HepG2 (cell line): ENCODE results near the gene CRTC2. TPM values are rescaled to one million over a fixed set of nuclear protein-coding genes. Genes with fewer than 3 reads are reported as not detected.
A peak's percentile ranks its signal among the peaks of the same experiment; 100 is the strongest.

Experiments used
- BRCA1 ChIP-seq: sonication (generic); formaldehyde crosslinking; IDR thresholded peaks from 2 replicates; pipeline ENCODE4 v1.4.0; 2020; ENCODE audit warnings: missing genetic modification reagents
- ELF3 ChIP-seq: IDR thresholded peaks from 2 replicates; pipeline ENCODE4 v1.6.1; 2016; ENCODE audit warnings: missing genetic modification reagents, missing compliant biosample characterization
- ETV5 ChIP-seq: IDR thresholded peaks from 2 replicates; pipeline ENCODE4 v1.6.1; 2018; ENCODE audit warnings: missing biosample characterization, missing genetic modification reagents, inconsistent platforms, borderline replicate concordance
- KDM5B ChIP-seq: sonication (generic); formaldehyde crosslinking; IDR thresholded peaks from 2 replicates; pipeline ENCODE4 v1.4.0; 2020; ENCODE audit warnings: missing genetic modification reagents, mild to moderate bottlenecking, borderline replicate concordance
- KLF11 ChIP-seq: IDR thresholded peaks from 2 replicates; pipeline ENCODE4 v1.6.1; 2016; ENCODE audit warnings: missing compliant biosample characterization
- NFE2L1 ChIP-seq: sonication (generic); formaldehyde crosslinking; IDR thresholded peaks from 2 replicates; pipeline ENCODE4 v1.4.0; 2020; ENCODE audit warnings: missing genetic modification reagents, mild to moderate bottlenecking, borderline replicate concordance
- NR2C2 ChIP-seq: sonication (generic); formaldehyde crosslinking; IDR thresholded peaks from 2 replicates; pipeline ENCODE4 v1.4.0; 2020; ENCODE audit warnings: missing genetic modification reagents, mild to moderate bottlenecking, moderate library complexity, borderline replicate concordance
- POGZ ChIP-seq: sonication (generic); formaldehyde crosslinking; IDR thresholded peaks from 2 replicates; pipeline ENCODE4 v1.4.0; 2020; ENCODE audit warnings: mild to moderate bottlenecking, missing genetic modification reagents
- RFX5 ChIP-seq: IDR thresholded peaks from 2 replicates; pipeline ENCODE4 v1.6.1; 2011; ENCODE audit warnings: low read depth, low read length, improper control_type of control experiment
- SIN3B ChIP-seq: fragments of 150-350 bp; IDR thresholded peaks from 2 replicates; pipeline ENCODE4 v1.6.1; 2014; ENCODE audit warnings: low read length
- SP4 ChIP-seq: sonication (generic); formaldehyde crosslinking; IDR thresholded peaks from 2 replicates; pipeline ENCODE4 v1.8.1; 2023; ENCODE audit warnings: mild to moderate bottlenecking, missing genetic modification reagents
- ZBTB20 ChIP-seq: sonication (generic); formaldehyde crosslinking; IDR thresholded peaks from 2 replicates; pipeline ENCODE4 v1.8.1; 2023; ENCODE audit warnings: missing genetic modification reagents, low read depth, mild to moderate bottlenecking, borderline replicate concordance
- ZC3H4 ChIP-seq: sonication (generic); formaldehyde crosslinking; IDR thresholded peaks from 2 replicates; pipeline ENCODE4 v1.4.0; 2020; ENCODE audit warnings: missing genetic modification reagents, borderline replicate concordance
- ZIK1 ChIP-seq: sonication (generic); formaldehyde crosslinking; IDR thresholded peaks from 2 replicates; pipeline ENCODE4 v1.5.0; 2020; ENCODE audit warnings: mild to moderate bottlenecking, low read depth, missing genetic modification reagents, borderline replicate concordance
- ZNF274 ChIP-seq: sonication (generic); formaldehyde crosslinking; IDR thresholded peaks from 2 replicates; pipeline ENCODE4 v1.5.1; 2020; ENCODE audit warnings: mild to moderate bottlenecking, missing genetic modification reagents
- ZNF850 ChIP-seq: sonication (generic); formaldehyde crosslinking; conservative IDR thresholded peaks from 2 replicates; pipeline ENCODE4 v1.9.0; 2021; ENCODE audit warnings: mild to moderate bottlenecking, missing genetic modification reagents
- polyA plus RNA-seq, 8 experiments: library from polyadenylated mRNA; depleted of rRNA in 3 of 8; stranded (reverse) in 7 of 8; unstranded in 1 of 8; fragments of >200 nt; fragmentation: Illumina TruSeq in 4 of 8; extraction: Trizol in 4 of 8; gene quantifications; 2 replicates each; pipeline versions ENCODE4 v1.2.1 to v1.2.3, GENCODE V29; 2011 to 2016; ENCODE audit warnings: low read depth in 4 of 8, missing spikeins in 1 of 8, mixed read lengths in 1 of 8; ENCODE audit not compliant: insufficient read depth in 1 of 8
- total RNA-seq, 5 experiments: library from RNA; depleted of rRNA; stranded (reverse); fragments of >200 nt; fragmentation: Illumina TruSeq; extraction: Trizol; gene quantifications; 2 replicates each; pipeline ENCODE4 v1.2.3, GENCODE V29; 2016; ENCODE audit warnings: low read depth in 1 of 5
- TF ChIP-seq, protein P1 (sequence below): sonication (generic); formaldehyde crosslinking; IDR thresholded peaks from 2 replicates; pipeline ENCODE4 v1.9.0; 2021; ENCODE audit warnings: missing genetic modification reagents, borderline replicate concordance
- TF ChIP-seq, protein P2 (sequence below): IDR thresholded peaks from 2 replicates; pipeline ENCODE4 v1.6.1; 2018; ENCODE audit warnings: missing genetic modification reagents
- TF ChIP-seq, protein P3 (sequence below): sonication (generic); formaldehyde crosslinking; IDR thresholded peaks from 2 replicates; pipeline ENCODE4 v1.4.0; 2020; ENCODE audit warnings: missing genetic modification reagents, borderline replicate concordance
- TF ChIP-seq, protein P4 (sequence below): sonication (generic); formaldehyde crosslinking; IDR thresholded peaks from 2 replicates; pipeline ENCODE4 v1.4.0; 2020; ENCODE audit warnings: missing genetic modification reagents

CRTC2 gene
- total and polyA plus RNA-seq, 2 of the 13 experiments (the other 11 are each of a cell fraction or from before 2014, with no cell fraction given), result 6.1 to 26.7 TPM

DNA sequence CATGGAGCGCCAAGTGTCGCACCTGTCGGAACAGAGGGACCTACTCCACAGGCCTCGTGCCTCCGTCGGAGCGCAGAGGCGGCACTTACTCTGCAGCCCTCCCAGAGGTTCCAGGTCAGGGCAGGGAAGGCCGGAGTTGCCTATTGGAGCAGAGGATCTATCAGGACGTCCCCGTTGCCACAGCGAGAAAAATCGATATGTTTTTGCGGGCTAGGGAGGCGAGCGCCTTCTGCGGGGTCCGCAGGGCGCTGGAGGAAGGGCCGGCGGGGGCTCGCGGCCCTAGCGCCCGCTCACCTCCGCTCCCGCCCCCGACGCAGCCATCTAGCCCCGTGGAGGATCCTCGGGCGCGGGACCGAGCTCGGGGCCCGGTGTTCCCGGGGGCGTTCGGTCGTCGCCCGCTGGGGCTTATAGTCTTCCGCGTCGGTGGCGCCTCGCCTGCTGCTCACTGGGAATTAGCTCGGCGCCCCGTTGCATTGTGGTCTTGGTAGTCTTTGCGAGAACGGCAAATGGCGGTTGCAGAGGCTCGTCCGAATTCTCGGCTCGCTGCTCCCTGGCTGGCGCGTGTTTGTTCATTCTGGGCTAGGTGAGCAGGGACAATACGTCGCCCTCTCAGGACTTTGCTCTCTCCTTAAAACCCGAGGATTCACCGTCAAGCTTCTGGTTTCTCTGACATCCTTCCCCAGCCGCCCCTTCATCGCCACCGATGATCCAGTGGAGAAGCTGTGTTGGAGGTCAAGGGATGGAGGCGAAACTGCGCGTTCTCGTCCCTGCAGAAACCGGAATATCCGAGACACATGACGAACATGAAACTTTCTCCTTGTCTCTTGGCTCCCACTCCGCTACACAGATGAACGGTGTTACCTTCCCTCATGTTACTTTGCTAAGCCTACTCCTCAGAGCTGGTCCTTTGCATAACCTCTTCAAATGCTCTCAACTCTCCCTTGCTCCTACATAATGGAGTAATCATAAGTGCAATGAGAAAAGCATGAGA lies 19.1 kb upstream of the CRTC2 start, which contains the start of gene JTB (continued):
- TF ChIP-seq SP4 (CRISPR knock-in tag) (no peak), NR2C2 (CRISPR knock-in tag) (peak; percentile 69; the same call in 1 of the 2 replicates), NFE2L1 (CRISPR knock-in tag) (no peak), KLF11 (CRISPR knock-in tag) (no peak), ETV5 (CRISPR knock-in tag) (peak; percentile 38; the same call in 1 of the 2 replicates), ELF3 (peak; percentile 50; the same call in 1 of the 2 replicates), RFX5 (no peak), BRCA1 (no peak), SIN3B (no peak), ZBTB20 (0 out of 2 replicates have a peak, but pooled peaks have one; percentile 55), ZNF274 (CRISPR knock-in tag) (peak; percentile 56; the same call in 1 of the 2 replicates), ZIK1 (CRISPR knock-in tag) (peak; percentile 90), POGZ (CRISPR knock-in tag) (peak; percentile 36), ZC3H4 (CRISPR knock-in tag) (no peak), KDM5B (CRISPR knock-in tag) (peak; percentile 80), ZNF850 (no peak)
- TF ChIP-seq, protein P1, sequence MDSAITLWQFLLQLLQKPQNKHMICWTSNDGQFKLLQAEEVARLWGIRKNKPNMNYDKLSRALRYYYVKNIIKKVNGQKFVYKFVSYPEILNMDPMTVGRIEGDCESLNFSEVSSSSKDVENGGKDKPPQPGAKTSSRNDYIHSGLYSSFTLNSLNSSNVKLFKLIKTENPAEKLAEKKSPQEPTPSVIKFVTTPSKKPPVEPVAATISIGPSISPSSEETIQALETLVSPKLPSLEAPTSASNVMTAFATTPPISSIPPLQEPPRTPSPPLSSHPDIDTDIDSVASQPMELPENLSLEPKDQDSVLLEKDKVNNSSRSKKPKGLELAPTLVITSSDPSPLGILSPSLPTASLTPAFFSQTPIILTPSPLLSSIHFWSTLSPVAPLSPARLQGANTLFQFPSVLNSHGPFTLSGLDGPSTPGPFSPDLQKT (CRISPR knock-in tag), result no peak
- TF ChIP-seq, protein P2, sequence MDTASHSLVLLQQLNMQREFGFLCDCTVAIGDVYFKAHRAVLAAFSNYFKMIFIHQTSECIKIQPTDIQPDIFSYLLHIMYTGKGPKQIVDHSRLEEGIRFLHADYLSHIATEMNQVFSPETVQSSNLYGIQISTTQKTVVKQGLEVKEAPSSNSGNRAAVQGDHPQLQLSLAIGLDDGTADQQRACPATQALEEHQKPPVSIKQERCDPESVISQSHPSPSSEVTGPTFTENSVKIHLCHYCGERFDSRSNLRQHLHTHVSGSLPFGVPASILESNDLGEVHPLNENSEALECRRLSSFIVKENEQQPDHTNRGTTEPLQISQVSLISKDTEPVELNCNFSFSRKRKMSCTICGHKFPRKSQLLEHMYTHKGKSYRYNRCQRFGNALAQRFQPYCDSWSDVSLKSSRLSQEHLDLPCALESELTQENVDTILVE (CRISPR knock-in tag), result peak; percentile 92
- TF ChIP-seq, protein P3, sequence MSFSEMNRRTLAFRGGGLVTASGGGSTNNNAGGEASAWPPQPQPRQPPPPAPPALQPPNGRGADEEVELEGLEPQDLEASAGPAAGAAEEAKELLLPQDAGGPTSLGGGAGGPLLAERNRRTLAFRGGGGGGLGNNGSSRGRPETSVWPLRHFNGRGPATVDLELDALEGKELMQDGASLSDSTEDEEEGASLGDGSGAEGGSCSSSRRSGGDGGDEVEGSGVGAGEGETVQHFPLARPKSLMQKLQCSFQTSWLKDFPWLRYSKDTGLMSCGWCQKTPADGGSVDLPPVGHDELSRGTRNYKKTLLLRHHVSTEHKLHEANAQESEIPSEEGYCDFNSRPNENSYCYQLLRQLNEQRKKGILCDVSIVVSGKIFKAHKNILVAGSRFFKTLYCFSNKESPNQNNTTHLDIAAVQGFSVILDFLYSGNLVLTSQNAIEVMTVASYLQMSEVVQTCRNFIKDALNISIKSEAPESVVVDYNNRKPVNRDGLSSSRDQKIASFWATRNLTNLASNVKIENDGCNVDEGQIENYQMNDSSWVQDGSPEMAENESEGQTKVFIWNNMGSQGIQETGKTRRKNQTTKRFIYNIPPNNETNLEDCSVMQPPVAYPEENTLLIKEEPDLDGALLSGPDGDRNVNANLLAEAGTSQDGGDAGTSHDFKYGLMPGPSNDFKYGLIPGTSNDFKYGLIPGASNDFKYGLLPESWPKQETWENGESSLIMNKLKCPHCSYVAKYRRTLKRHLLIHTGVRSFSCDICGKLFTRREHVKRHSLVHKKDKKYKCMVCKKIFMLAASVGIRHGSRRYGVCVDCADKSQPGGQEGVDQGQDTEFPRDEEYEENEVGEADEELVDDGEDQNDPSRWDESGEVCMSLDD (CRISPR knock-in tag), result peak; percentile 21; the same call in 1 of the 2 replicates
- TF ChIP-seq, protein P4, sequence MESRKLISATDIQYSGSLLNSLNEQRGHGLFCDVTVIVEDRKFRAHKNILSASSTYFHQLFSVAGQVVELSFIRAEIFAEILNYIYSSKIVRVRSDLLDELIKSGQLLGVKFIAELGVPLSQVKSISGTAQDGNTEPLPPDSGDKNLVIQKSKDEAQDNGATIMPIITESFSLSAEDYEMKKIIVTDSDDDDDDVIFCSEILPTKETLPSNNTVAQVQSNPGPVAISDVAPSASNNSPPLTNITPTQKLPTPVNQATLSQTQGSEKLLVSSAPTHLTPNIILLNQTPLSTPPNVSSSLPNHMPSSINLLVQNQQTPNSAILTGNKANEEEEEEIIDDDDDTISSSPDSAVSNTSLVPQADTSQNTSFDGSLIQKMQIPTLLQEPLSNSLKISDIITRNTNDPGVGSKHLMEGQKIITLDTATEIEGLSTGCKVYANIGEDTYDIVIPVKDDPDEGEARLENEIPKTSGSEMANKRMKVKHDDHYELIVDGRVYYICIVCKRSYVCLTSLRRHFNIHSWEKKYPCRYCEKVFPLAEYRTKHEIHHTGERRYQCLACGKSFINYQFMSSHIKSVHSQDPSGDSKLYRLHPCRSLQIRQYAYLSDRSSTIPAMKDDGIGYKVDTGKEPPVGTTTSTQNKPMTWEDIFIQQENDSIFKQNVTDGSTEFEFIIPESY (CRISPR knock-in tag), result no peak
